HFFc6 (cell line): ENCODE results near the gene VAMP2. TPM values are rescaled to one million over a fixed set of nuclear protein-coding genes. Genes with fewer than 3 reads are reported as not detected.

Experiments used
- DNase-seq: peaks from one replicate; pipeline ENCODE4 v3.0.0-alpha.2; 2018
- H3K27ac Mint-ChIP-seq: 2 replicates; pipeline ENCODE4 v1.8.0; 2020; ENCODE audit warnings: mild to moderate bottlenecking, mixed read lengths
- H3K27me3 Mint-ChIP-seq: 2 replicates; pipeline ENCODE4 v1.8.0; 2021; ENCODE audit warnings: mild to moderate bottlenecking, moderate library complexity, mixed read lengths; ENCODE audit not compliant: insufficient read depth
- H3K36me3 Mint-ChIP-seq: 2 replicates; pipeline ENCODE4 v1.8.0; 2021; ENCODE audit warnings: low read depth, mixed read lengths
- H3K4me1 Mint-ChIP-seq: 2 replicates; pipeline ENCODE4 v1.8.0; 2020; ENCODE audit warnings: low read depth, mixed read lengths
- H3K4me3 Mint-ChIP-seq: 2 replicates; pipeline ENCODE4 v1.8.0; 2020; ENCODE audit warnings: mild to moderate bottlenecking, moderate library complexity, mixed read lengths
- H3K9me3 Mint-ChIP-seq: 2 replicates; pipeline ENCODE4 v1.8.0; 2020; ENCODE audit warnings: mild to moderate bottlenecking, mixed read lengths
- long read RNA-seq: library from polyadenylated mRNA; unstranded; transcript quantifications from one replicate; pipeline ENCODE4 v2.0.0, GENCODE V29; 2019
- total RNA-seq, 6 experiments: library from RNA; stranded (reverse); fragmentation: NEBNext Ultra II Directional; extraction: Animal tissue kit (Norgen Biotek cat#: 25700); gene quantifications; 2 replicates in 1 of 6; 3 replicates in 5 of 6; pipeline ENCODE4 v1.2.3, GENCODE V29; 2021
- TF ChIP-seq, protein P1 (sequence below): fragments of 200-600 bp; sonication (generic); IDR thresholded peaks from 2 replicates; pipeline ENCODE4 v1.5.0; 2021; ENCODE audit warnings: antibody characterized with exemption, mild to moderate bottlenecking

Gene VAMP2, protein sequence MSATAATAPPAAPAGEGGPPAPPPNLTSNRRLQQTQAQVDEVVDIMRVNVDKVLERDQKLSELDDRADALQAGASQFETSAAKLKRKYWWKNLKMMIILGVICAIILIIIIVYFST
- 10 to 100 TPM; 37.0 to 47.6 (median 44.5) TPM for total RNA-seq
- long read RNA-seq, transcript VAMP2-201 (5 exons, 2,153 nt) = major isoform, 40 of 46 reads
- long read RNA-seq, partial matches to known transcripts = 3 of 46 reads
- long read RNA-seq, other reads (novel, unspliced or antisense) = 3 of 46 reads

DNA sequence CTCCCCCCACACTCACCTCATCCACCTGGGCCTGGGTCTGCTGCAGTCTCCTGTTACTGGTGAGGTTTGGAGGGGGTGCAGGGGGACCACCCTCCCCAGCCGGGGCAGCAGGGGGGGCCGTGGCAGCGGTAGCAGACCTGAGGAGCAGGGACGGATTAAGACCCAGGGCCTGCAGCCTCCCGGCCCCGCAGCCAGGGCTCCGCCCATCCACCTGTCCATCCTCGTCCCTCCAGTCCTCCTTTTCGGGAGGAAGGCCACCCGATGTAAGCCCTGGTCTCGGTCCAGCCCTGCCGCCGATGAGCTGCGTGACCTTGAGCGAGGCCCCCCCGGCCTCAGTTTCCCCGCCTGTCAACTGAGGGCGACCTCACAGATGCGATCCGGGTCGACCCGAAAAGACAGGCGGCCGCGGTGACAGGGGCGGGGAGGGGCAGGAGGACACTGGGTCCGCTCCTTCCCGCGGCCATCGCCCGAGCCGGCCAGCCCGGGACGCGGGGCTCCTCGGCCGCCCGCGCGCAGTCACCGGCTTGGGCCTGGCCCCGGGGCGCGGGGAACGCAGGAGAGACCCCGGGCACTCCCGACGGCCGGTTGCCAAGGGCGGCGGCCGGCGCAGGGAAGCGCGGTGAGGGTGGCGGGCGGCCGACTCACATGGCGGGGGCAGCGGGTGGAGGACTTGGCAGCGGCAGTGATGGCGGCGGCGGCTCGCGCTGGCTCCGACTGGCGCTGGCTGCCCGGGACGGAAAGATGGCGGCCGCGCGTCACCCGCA, at the start of gene VAMP2:
Gene VAMP2, minus strand, starts transcription at position 716 of the 764 bp plus-strand sequence. Its CDS starts 69 bp downstream, at position 647.
- H3K27ac Mint-ChIP-seq = peak within 1 kb of the TSS; percentile 97
- peaks cover 9% of the 10 kb centered on the region for H3K36me3 Mint-ChIP-seq
- H3K27me3 Mint-ChIP-seq = peaks cover 4% of the 10 kb centered on the region
- H3K9me3 Mint-ChIP-seq = no peaks in the 10 kb centered on the region
- DNase-seq = peak; percentile 68
- peaks cover 46% of the 10 kb centered on the region for H3K4me1 Mint-ChIP-seq
- TF ChIP-seq, protein P1, sequence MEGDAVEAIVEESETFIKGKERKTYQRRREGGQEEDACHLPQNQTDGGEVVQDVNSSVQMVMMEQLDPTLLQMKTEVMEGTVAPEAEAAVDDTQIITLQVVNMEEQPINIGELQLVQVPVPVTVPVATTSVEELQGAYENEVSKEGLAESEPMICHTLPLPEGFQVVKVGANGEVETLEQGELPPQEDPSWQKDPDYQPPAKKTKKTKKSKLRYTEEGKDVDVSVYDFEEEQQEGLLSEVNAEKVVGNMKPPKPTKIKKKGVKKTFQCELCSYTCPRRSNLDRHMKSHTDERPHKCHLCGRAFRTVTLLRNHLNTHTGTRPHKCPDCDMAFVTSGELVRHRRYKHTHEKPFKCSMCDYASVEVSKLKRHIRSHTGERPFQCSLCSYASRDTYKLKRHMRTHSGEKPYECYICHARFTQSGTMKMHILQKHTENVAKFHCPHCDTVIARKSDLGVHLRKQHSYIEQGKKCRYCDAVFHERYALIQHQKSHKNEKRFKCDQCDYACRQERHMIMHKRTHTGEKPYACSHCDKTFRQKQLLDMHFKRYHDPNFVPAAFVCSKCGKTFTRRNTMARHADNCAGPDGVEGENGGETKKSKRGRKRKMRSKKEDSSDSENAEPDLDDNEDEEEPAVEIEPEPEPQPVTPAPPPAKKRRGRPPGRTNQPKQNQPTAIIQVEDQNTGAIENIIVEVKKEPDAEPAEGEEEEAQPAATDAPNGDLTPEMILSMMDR = peak; percentile 22; the same call in 1 of the 2 replicates
- peak within 1 kb of the TSS; percentile 87 for H3K4me3 Mint-ChIP-seq

DNA sequence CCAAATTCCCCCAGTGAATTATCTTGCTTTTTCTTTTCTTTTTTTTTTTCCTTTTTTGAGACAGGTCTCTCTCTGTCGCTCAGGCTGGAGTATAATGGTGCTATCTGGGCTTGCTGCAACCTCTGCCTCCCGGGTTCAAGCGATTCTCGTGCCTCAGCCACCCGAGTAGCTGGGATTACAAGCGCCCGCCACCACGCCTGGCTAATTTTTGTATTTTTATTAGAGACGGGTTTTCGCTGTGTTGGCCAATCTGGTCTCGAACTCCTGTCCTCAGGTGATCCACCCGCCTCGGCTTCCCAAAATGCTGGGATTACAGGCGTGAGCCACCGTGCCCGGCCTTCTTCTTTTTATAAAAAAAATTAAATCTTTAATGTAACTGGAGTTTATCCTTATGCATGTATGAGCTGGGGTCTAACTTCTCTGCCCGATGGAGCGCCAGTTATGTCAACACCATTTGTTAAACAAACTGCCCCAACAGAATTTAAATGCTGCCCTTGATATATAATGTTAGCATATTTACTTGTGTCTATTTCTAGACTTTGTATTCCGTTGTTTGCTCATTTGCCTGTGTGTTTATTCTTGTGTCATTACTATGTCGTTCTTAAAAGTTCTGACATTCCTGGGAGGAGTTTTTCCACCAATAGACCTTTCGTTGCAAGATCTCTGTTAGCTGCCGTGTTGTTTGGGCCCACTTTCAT, 48.2 kb upstream of the VAMP2 start:
- Mint-ChIP-seq H3K27ac (peak overlapping the region; percentile 98), H3K9me3 (no peaks in the 10 kb centered on the region), H3K4me3 (peak overlapping the region; percentile 98), H3K36me3 (peaks cover 8% of the 10 kb centered on the region; the same call in 1 of the 2 replicates), H3K27me3 (peaks cover 6% of the 10 kb centered on the region), H3K4me1 (peaks cover 25% of the 10 kb centered on the region)
- no peak for DNase-seq
- TF ChIP-seq, protein P1 = no peak

DNA sequence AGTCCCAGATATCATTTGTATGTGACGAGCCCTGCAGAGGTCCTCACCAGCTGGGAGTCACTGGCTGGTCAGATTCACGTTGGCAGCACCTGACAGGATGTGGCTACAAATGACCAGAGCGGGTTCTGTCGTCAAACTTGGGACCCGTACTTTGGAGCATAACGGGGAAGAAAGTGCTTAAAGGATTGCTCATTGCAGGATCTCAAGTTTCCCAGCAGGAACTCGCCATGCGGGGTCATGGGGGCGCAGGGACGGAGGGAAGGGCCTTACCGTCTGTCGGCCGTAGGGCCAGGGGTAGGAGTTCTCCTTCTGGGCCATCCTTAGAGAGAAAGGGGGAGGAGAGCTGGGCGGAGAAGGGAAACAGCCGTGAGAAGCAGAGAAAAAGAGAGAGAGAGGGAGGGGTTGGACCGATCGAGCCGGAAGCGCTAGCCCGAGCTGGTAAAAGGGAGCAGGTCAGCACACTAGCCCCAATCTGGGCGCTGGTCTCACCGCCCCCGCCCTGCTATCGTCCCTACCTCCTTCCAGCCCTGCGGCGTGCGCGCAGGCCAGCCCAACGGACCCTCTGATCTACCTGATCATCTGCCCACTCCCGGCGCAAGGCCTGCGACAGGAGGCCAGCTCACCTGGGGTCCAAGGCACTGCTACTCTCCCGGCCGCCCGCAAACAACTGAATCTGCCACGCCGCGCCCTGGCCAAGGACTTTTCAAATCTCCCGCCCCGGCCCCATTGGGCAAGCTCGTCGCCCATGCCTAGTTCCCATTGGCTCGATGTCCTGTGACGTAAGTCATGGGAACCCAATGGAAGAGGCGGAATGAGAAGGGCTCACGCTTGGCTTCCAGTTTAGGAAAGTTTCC, 47.4 kb upstream of the VAMP2 start, which contains the start of gene AURKB:
Gene AURKB, minus strand, starts transcription at position 669 of the 854 bp plus-strand sequence. Its CDS starts 351 bp downstream, at position 318.
- Mint-ChIP-seq H3K27me3 (peaks cover 6% of the 10 kb centered on the region), H3K4me1 (peaks cover 25% of the 10 kb centered on the region), H3K36me3 (peaks cover 10% of the 10 kb centered on the region; the same call in 1 of the 2 replicates), H3K4me3 (peak within 1 kb of the TSS; percentile 98), H3K27ac (peak within 1 kb of the TSS; percentile 98), H3K9me3 (no peaks in the 10 kb centered on the region)
- DNase-seq = peak; percentile 97
- TF ChIP-seq, protein P1 = no peak

DNA sequence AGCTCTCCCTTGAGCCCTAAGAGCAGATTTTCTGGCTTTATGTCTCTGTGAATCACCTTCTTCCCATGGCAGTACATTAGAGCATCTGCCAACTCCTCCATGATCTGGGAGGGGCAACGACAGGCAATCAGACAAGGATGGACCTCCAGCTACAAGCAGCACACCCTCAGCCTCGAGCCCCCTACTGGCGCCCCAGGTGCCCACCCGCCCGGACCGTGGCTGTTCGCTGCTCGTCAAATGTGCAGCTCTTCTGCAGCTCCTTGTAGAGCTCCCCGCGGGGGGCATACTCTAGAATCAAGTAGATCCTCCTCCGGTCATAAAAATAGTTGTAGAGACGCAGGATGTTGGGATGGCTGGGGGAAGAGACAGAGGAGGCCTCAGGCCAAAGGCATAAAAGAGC, 43.8 kb upstream of the VAMP2 start:
- H3K4me1 Mint-ChIP-seq = peaks cover 29% of the 10 kb centered on the region
- peak overlapping the region; percentile 55 for H3K27ac Mint-ChIP-seq
- peaks cover 29% of the 10 kb centered on the region; the same call in 1 of the 2 replicates for H3K36me3 Mint-ChIP-seq
- DNase-seq = no peak
- no peaks in the 10 kb centered on the region for H3K9me3 Mint-ChIP-seq
- TF ChIP-seq, protein P1 = no peak; the same call in 1 of the 2 replicates
- H3K4me3 Mint-ChIP-seq = no peak overlapping the region
- H3K27me3 Mint-ChIP-seq = peaks cover 6% of the 10 kb centered on the region
